Ovary (tissue), 9 donors: ENCODE measurements around the gene NRXN3. TPM values are rescaled to one million over a fixed set of nuclear protein-coding genes. Genes with fewer than 3 reads are reported as not detected.

Experiments used
- DNase-seq, 5 donors: peaks; one replicate each; pipeline ENCODE4 v3.0.0-alpha.2; 2019 to 2020
- H3K27ac ChIP-seq, 2 donors: fragments of 200-600 bp; one replicate each; pipeline versions ENCODE4 v1.5.1 to v1.8.0; 2019 to 2022
- H3K27me3 ChIP-seq: fragments of 200-600 bp; one replicate; pipeline ENCODE4 v1.8.0; 2022
- H3K36me3 ChIP-seq: fragments of 200-600 bp; sonication (generic); one replicate; pipeline ENCODE4 v1.5.1; 2019
- H3K4me1 ChIP-seq: one replicate; pipeline ENCODE4 v1.8.1; 2013; ENCODE audit warnings: mild to moderate bottlenecking, moderate library complexity; ENCODE audit not compliant: insufficient read depth
- H3K4me3 ChIP-seq: fragments of 200-600 bp; sonication (generic); one replicate; pipeline ENCODE4 v1.5.1; 2017
- H3K9me3 ChIP-seq, 2 donors: fragments of 200-600 bp in 1 of 2; sonication (generic) in 1 of 2; one replicate each; pipeline versions ENCODE4 v1.5.1 to v1.8.1; 2013 to 2019; ENCODE audit warnings: mild to moderate bottlenecking in 1 of 2, moderate library complexity in 1 of 2
- EP300 ChIP-seq: sonication (generic); formaldehyde crosslinking; IDR thresholded peaks from one replicate; pipeline ENCODE4 v1.6.1; 2017; ENCODE audit warnings: antibody characterized with exemption
- POLR2A ChIP-seq: fragments of 450-650 bp; IDR thresholded peaks from one replicate; pipeline ENCODE4 v1.6.1; 2017; ENCODE audit warnings: antibody characterized with exemption, mild to moderate bottlenecking, moderate library complexity
- WGBS, 3 donors: extraction: QIAGEN DNeasy Blood & Tissue Kit in 1 of 3; methylation state at CpG; one replicate each; pipeline versions ENCODE4 v1.1.5 to v1.1.7; 2013 to 2017; 5-methylcytosine and 5-hydroxymethylcytosine counted together
- intact Hi-C, 4 donors: fragments of 100-400 bp; cut with DNase I; formaldehyde crosslinking; loops; one replicate each; pipeline versions ENCODE4 v1.11.0 to v1.15.1; 2022 to 2023
- polyA plus RNA-seq, 2 donors: library from polyadenylated mRNA; stranded (reverse); fragments of 200-250 nt in 1 of 2; fragments of 350-450 nt in 1 of 2; fragmentation: Illumina TruSeq in 1 of 2; extraction: RNeasy Lipid Tissue Mini Kit (QIAGEN cat#74804) in 1 of 2; gene quantifications; one replicate each; pipeline ENCODE4 v1.2.3, GENCODE V29; 2013 to 2014
- total RNA-seq, 7 donors: library from RNA; depleted of rRNA in 2 of 7; stranded (reverse); fragments of >200 nt in 2 of 7; fragmentation: NEBNext Ultra II Directional in 3 of 7; extraction: Animal tissue kit (Norgen Biotek cat#: 25700) in 3 of 7; gene quantifications; one replicate each; pipeline versions ENCODE4 v1.1.0 to v1.2.4, GENCODE V29; 2016 to 2023
- TF ChIP-seq, protein P1 (sequence below), 3 donors: fragments of 450-650 bp in 2 of 3; fragments of 200-600 bp in 1 of 3; IDR thresholded peaks; one replicate each; pipeline versions ENCODE4 v1.5.1 to v1.8.0; 2016 to 2022; ENCODE audit warnings: antibody characterized with exemption in 3 of 3, mild to moderate bottlenecking in 1 of 3
- donor health status: DM: no; HTN: no; CAD: no; lungs with moderate emphysema.
- donor health status: DM: no; HTN: no; CAD: no.
- donor health status: Bipolar disorder and iron deficiency.
- donor health status: DM: yes; HTN: yes; CAD: no.
- donor health status: DM: no; HTN: no; CAD: no.
- donor health status: DM: yes; HTN: yes; CAD: no.

Gene NRXN3
- total and polyA plus RNA-seq, 9 donors: 0.28 to 6.2 (median 0.82) TPM

DNA sequence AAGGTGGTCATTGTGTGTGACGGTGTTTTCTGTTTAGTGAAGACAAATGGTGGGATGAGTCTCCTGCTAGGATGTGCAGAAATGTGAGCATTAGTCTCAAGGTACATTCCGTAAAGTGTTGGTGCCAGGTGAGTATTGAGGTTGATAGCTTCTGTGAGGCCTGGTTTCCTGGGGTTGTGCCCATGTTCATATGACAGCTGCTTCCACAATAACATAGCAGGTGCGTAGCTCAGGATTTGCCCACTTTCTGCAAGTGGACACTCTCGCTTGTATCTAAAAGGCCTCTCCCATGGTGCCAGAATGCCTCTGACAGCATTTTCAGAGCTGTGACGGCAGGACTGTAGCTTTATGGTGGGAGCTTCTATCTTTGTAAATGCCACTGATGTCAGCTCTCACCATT is 1209.1 kb downstream of the NRXN3 start:
- Histone ChIP-seq H3K9me3 (no peaks in the 10 kb centered on the region), H3K27me3 (no peaks in the 10 kb centered on the region), H3K27ac (no peak overlapping the region), H3K4me3 (no peak overlapping the region), H3K36me3 (no peaks in the 10 kb centered on the region), H3K4me1 (no peaks in the 10 kb centered on the region)
- intact Hi-C loops: no loop called here
- 87 to 92% (median 91%) methylated on average over 5 of the region's 5 CpGs for WGBS, 3 donors
- no peak for DNase-seq
- TF ChIP-seq, protein P1, sequence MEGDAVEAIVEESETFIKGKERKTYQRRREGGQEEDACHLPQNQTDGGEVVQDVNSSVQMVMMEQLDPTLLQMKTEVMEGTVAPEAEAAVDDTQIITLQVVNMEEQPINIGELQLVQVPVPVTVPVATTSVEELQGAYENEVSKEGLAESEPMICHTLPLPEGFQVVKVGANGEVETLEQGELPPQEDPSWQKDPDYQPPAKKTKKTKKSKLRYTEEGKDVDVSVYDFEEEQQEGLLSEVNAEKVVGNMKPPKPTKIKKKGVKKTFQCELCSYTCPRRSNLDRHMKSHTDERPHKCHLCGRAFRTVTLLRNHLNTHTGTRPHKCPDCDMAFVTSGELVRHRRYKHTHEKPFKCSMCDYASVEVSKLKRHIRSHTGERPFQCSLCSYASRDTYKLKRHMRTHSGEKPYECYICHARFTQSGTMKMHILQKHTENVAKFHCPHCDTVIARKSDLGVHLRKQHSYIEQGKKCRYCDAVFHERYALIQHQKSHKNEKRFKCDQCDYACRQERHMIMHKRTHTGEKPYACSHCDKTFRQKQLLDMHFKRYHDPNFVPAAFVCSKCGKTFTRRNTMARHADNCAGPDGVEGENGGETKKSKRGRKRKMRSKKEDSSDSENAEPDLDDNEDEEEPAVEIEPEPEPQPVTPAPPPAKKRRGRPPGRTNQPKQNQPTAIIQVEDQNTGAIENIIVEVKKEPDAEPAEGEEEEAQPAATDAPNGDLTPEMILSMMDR (IDR thresholded peaks at IDR 0.05): no peak
- no peak for TF ChIP-seq POLR2A
- TF ChIP-seq EP300: no peak

DNA sequence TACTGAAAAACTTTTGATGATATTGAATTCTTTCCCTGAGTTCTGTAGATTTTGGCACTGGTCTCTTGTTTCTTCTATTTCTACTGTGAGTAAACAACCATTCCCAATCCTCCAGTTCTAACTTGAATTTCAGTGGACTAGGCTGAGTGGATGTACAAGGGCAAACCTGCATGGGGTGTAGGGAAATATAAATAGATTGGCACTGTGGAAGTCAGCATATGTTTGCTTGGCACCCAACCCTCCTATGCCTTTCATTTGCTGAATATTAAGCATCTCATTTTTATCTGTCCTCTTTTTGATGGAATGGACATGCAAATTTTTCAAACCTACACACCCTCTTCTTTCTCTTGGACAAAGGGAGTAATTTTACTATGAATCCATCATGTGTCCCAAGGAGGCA is 1212.9 kb downstream of the NRXN3 start:
- no peaks in the 10 kb centered on the region for H3K9me3 ChIP-seq
- TF ChIP-seq EP300 (no peak), POLR2A (no peak)
- TF ChIP-seq, protein P1 (IDR thresholded peaks at IDR 0.05): no peak
- no peak overlapping the region for H3K27ac ChIP-seq
- DNase-seq: no peak
- intact Hi-C loops: no loop called here
- no peak overlapping the region for H3K4me3 ChIP-seq
- no peaks in the 10 kb centered on the region for H3K36me3 ChIP-seq
- H3K4me1 ChIP-seq: no peaks in the 10 kb centered on the region
- no peaks in the 10 kb centered on the region for H3K27me3 ChIP-seq

DNA sequence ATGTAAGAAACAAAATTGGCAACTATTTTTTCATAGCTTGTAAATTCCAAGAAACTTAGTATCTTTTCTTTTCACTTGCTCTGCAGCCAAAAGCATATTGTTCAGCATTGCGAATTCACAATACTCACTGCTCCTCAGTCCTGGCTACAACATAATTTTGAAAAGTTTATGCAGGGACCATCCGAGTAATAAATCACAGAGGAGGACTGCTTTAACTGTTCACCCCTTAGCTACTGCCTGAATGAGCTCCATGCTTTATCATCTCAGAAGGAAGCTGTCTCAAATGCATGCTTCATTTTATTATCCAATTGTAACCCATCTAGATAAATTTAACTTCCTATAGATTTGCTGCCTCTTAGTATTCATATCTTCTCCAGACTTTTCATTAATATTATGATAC is 1213.3 kb downstream of the NRXN3 start:
- 9 to 18% (median 15%) methylated on average over 2 of the region's 2 CpGs for WGBS, 3 donors
- H3K9me3 ChIP-seq: no peaks in the 10 kb centered on the region
- no peaks in the 10 kb centered on the region for H3K4me1 ChIP-seq
- H3K27ac ChIP-seq: no peak overlapping the region
- intact Hi-C loops: no loop called here
- no peak for DNase-seq
- no peak overlapping the region for H3K4me3 ChIP-seq
- H3K27me3 ChIP-seq: no peaks in the 10 kb centered on the region
- H3K36me3 ChIP-seq: no peaks in the 10 kb centered on the region
- TF ChIP-seq, protein P1 (IDR thresholded peaks at IDR 0.05): no peak
- no peak for TF ChIP-seq EP300

DNA sequence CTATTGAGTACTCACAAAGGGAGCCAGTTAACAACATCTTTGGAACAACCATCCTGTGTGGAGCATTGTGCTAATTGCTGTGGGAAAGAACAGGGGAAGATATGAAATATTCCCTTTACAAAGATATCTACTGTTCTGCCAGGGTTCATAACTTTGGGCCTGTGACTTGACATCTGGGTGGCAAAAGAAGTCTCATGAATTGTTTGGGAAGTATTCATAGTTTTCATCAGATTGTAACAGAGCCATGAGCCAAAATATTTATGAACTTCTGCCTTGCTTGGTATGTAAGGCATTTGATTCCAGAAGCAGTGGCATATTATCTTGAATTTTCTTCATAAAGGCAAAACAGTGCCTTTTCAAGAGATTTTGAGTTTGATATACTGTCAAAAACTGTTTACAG is 1224.9 kb downstream of the NRXN3 start:
- no peak for DNase-seq
- intact Hi-C loops: no loop called here
- no peak for TF ChIP-seq POLR2A
- TF ChIP-seq, protein P1 (IDR thresholded peaks at IDR 0.05): no peak
- Histone ChIP-seq H3K27ac (no peak overlapping the region), H3K27me3 (no peaks in the 10 kb centered on the region), H3K36me3 (no peaks in the 10 kb centered on the region), H3K4me3 (no peak overlapping the region), H3K4me1 (no peaks in the 10 kb centered on the region), H3K9me3 (no peaks in the 10 kb centered on the region)
